GM19239 (cell line): ENCODE measurements around the gene PAPPA.

Experiments used
- DNase-seq: peaks from one replicate; pipeline ENCODE4 v3.0.0; 2011; ENCODE audit warnings: low spot score; ENCODE audit not compliant: insufficient read length
- FAIRE-seq: peaks from 2 replicates; lab custom pipeline; 2011; peaks lifted over from hg19 to GRCh38; lab: Jason Lieb, UNC

The PAPPA gene

DNA sequence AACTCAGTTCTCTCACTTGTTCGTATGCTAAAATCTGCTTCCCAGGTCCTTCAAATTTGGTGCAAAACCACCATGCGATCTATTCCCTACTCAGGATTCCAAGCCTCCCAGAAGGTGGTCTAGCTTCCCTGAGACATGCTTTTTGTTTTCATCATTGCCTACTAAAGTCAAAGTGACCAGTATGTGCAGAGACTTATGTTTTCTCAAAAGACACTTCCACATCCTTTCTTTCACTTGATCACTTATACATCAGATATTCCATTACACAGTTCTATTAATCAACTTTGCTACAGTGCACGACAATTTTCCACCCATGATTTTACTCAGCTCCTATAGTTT, 242.1 kb downstream of the PAPPA start:
- FAIRE-seq, result no peak
- no peak for DNase-seq

DNA sequence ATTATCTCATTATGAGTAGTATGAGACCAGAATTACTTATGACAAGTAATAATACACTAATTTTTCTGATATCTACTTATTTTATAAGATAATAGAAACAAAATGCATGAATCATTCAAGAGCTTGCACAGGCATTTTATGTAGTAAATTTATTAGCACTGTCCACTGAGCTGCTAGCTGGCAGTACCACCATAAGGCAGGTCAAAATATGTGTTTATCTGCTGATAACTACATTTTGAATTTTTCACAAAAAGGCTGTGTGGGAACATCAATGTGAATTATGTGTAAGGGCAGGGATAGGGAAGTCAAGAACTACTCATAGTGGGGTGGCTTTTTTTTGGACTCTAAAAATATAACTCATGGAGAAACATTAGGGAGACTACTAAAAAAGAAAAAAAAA, 249.6 kb downstream of the PAPPA start:
- DNase-seq, result no peak
- FAIRE-seq, result no peak

DNA sequence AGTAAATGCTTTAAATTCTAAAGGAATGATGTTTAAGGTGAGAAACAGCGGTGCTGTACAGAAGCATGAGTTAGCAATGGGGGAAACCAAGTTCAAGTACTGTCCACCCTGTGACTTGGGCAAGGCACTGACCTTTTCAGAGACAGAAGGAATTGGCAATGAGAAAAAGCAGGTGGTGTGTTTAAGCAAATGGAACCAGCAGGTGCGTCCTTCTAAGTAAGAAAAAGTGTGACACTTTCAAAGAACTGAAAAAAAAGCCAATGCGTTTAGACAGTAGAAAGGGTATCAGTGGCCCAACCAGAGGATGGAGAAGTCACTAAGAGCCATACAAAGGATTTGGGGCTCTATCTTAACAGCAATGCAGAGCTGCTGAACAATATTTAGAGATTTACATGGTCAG, 250.6 kb downstream of the PAPPA start:
- FAIRE-seq (no peak), DNase-seq (no peak)

DNA sequence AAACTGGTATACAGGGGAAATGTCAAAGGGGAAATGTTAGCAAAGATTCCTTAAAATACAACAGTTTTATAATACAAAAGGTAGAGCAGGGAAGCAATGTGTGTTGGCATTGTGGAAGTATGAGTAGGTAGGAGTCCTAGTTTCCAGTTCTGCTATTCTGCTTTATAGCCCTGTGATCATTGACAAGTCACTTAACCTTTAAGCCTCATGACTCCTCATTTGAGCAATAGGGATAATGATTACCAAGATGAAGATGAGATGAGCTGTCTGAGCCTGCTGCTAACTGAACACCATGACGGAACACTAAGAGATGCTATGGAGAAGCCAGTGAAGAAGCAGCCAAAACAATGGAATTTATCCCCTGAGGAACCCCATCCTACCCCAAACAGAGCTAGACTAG, 251.7 kb downstream of the PAPPA start:
- DNase-seq (no peak), FAIRE-seq (no peak)

DNA sequence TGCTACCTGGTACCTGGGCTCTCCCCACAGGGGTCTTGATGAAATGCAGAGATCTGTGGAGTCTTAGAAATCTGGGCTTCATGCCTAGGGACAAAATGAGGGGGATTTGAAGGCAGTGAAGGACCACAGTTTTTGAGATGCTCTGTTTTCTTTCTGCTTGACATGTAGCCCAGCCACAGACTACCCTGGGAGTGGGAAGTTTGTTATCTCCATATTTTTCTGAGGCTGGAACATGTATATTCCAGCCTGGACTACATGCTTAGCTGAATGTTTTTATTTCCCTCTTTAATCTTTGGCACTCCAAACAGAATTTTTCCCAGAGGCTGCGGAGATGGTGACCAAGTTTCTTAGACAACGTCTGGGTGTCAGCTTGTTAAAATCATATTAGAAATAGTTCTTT, 252.9 kb downstream of the PAPPA start:
- DNase-seq, result no peak
- no peak for FAIRE-seq

DNA sequence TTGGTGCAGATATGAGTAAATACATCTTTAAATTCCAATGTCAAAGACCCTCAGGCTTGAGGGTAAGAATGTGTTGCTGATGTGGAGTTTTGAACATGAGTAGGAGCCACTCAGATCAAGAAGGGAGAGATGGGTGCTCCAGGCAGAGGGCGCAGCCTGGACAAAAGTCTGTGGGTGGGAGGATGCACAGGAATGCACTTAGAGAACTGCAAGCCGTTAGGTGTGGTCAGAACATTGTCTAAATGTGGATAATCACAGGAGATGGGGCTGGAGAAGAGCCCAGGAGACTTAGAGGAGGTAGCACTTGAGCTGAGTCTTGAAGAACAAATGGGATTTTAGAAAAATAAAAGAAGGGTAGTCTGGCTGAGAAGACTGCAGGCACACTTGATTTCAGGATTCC, 255.5 kb downstream of the PAPPA start:
- FAIRE-seq, result no peak

DNA sequence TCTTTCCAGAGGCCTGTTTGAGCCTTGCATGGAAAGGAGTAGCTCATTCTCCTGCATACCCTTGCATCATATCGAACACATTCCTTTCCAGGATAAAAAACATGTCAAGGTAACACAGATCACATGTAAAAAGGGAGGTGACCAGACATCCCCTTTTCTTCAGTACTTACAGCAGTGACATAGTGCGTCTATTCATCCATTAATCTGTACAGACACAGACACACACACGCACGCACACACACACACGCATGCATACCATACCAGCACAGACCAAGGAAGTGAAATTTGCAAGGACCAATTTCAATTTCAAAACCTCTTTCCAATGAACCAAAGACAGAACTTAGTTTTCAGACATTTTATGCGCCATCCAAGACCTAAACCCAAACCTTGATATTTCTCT, 256.0 kb downstream of the PAPPA start:
- FAIRE-seq, result no peak
- no peak for DNase-seq

More for the DNA sequence above, 255.5 kb downstream of the PAPPA start:
- no peak for DNase-seq

DNA sequence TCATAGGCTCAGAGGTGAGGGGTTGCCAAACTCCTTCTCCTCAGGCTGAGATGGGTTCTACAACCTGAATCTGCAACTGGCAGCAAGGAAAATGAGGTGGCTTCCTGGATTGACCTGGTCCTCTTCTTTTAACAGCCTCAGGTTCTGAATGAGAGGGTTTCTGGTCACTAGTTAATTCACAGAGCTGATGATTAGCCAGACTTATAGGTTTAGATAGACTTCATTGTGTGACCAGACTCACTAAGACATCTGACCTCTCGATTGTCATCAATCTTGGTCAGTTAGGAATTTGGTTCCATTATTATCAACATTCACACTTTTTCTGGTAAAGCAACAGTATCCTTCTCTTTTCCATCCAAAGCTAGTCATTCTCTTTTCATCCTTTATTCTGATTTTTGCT, 257.9 kb downstream of the PAPPA start:
- no peak for FAIRE-seq
- DNase-seq, result no peak

DNA sequence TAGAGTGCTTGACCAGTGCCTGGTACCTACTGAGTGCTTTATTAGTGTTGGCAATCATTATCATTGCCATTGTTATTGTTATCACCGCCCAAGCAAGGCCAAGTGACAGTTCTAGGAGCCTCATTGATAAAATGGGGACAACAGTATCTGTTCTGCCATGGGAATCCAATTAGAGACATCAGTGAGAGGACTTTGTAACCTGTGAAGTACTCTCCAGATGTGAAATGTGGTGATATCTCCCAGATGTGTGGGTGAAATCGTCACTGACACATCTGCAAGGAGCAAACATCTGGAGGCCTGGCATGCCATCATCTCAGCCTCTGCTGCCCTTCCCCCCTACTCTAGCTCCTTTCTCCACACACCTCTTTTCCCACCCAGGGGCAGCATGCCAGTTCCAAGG, 260.8 kb downstream of the PAPPA start:
- FAIRE-seq, result no peak
- no peak for DNase-seq

DNA sequence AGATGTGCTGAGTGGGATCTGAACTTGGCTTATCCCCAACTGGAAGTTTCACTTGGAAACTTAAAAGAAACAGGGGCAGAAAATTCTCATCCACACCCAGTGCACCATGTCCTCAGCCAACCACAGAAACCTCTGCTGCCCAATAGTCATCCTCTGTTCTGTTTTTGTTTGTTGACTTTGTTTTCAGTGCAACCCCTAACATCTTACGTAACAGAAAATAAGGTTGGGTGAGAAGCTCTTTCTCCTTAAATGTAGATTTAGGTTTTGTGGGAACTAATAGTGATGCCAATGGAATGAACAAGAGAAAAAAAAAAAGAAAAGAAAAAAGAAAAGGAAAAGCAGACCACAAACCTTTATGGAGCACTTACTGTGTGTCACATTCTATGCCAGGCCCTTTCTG, 262.8 kb downstream of the PAPPA start:
- DNase-seq (no peak), FAIRE-seq (no peak)

DNA sequence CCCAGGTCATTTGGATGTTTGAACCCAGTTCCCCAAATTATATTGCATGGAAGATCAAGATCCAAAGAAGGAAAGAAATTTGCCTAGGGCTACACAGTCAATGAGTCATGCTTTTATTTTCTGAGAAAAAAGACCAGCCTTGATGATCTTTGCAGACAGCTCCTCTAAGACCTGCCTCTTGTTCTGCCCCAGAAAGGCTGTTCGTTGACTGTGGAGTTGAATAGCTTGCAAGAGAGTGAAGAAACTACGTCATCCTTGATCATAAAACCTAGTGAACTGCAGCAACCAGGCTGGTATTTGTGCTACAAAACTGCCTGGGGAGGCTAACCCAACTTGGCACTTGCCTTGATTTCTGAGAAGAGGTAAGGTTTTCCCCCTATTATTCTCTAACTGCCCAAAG, 263.9 kb downstream of the PAPPA start:
- DNase-seq, result no peak
- FAIRE-seq, result no peak

DNA sequence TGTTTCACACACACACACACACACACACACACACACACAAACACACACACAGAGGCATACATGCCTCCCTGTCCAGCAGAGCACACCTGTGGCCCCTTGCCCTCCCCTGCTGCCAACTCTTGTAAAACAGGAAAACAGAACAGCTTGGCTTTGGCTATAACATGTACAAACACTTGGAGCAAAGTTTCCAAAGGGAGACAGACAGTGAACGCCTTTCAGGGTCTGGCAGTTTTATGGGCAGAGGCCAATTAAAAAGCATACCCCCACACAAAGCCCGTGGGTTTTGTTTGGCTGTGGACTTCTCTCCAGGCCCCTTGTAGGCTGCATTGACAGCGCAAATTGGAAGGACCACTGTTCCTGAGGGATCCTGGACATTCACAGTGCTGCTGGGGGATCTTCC, 265.6 kb downstream of the PAPPA start:
- FAIRE-seq (no peak), DNase-seq (no peak)

DNA sequence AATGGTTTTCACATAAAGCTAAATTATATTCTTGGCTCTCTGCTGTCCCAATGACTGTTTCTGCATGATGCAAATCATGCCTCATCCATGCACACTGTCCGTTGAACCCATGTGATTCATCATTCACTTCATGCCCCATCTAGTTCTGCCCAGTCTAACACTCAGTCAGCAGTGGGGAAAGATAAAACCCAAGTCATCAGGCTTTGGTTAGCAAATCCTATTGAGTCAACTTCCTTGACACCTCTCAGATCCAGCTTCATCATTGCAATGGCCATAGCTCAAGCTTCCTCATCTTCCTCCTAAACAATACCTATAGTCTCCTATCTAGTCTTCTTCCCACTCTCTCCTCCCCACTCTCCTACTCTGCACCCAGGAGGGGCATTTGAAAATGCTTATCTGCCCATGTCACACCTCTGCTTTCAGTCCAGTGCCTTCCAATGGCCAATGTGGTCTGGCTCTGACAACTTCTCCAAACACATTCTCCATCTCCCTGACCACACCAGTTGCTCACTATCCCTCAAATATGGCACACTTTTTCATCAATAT, 267.5 kb downstream of the PAPPA start:
- FAIRE-seq (no peak), DNase-seq (no peak)

DNA sequence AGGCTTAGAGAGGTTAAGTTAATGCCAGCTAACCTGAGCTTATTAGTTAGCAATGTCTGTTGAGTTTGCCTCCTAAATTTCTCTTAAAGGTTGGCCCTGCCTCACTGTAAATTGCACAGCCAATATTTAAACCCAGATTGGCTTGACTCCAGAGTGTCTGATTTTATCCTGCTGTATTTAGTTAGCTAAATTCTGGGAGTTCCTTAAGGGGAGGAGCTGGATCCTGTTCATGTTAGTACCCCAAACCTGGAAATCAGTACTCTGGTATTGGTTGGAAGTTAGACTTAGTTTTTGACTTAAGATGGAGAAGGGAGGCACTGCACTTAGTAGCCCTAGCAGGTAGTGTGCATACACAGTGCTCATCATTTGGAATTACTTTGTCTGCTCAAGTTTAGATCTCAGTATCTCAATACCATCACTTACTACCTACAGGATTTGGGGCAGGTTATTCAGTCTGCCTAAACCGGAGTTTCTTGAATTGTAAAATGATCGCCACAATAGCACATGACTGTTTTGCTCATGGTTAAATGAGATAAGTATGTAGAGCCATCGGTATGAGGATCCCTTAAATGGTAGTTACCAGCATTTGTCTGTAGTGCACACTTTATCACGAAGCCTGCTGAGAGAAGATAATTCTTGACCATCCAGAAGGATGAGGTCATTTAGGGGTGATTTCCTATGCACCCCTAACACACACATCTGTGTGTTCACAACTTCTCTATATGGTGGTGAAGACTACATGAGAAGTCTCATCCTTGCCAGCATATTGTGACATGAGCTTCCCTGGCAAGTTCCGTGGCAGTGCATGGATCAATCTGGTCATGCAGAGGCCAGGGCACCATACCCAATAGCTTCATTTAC, 268.8 kb downstream of the PAPPA start:
- no peak for FAIRE-seq
- DNase-seq, result no peak

DNA sequence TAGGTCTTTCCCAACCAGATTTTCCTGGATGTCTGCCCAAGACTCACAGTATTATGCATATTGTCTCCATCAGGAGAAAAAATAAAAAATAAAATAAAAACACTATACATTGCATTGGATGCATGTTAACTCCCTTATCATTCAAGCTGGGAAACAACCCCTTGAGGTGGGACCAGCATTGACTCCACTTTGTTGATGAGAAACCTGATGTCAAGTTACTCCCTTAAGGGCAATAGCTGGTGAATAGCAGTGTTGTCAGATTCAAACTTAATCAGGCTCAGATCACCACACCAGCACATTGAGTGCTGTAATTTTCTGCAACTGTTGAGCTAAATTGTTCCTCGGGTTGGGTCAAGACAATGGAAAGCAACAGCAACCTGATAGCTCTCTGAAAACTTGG, 269.6 kb downstream of the PAPPA start:
- DNase-seq, result no peak

DNA sequence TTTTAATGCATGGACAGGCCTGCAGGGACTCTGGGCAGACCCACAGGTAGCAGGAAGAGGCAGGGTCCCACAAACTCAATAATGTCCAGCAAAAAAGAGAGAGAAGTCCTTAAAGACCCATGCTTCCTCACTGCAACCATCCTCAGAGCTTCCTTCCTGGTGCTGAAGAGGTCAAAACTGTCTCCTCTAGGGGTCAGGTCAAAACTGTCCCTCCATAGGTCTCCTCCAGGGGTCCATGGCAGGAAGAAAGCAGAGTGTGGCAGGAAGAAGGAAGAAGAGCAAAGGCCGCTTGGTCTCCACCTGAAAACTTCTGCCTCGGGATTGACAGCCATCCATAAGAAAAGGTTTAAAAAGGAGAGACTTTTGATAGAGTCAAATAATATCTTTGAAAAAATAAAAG, 271.7 kb downstream of the PAPPA start:
- FAIRE-seq, result no peak
- no peak for DNase-seq

More for the DNA sequence above, 269.6 kb downstream of the PAPPA start:
- no peak for FAIRE-seq

DNA sequence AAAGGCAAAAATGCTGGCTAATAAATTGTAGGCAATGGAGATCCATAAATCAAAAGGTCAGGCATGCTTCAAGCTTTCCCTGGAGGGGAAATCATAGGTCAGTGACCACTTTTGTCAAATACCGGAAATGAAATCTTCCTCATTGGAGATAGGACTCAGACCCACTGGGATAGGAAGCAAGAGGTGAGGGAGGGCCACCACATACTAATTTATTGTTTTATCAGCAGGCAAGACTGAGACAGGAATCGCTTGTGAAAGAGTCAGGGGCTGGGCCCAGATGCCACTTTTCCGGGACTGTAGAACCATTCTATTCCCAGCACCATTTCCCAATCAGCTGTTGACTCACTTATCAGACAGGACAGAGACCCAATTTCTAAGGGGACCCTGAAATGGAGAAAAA, 277.3 kb downstream of the PAPPA start:
- no peak for FAIRE-seq

DNA sequence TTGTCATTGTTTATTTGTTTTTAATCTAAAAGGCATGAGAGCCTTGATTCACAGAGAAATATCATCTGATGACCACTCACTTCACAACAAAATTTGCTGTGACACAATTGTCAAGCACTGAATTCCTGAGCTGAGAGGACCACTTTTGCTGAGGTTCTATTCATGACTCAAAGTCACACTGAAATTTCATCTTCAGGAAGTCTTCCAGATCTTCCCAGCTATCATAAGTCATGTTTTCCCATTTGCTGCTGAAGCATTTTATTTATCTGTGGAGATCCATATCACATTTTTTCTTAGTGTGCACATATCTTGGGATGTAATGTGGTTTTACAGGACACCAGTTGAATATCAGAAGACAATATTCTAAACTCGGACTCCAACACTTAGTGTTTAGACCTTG, 278.5 kb downstream of the PAPPA start:
- DNase-seq (no peak), FAIRE-seq (no peak)

More for the DNA sequence above, 277.3 kb downstream of the PAPPA start:
- no peak for DNase-seq

DNA sequence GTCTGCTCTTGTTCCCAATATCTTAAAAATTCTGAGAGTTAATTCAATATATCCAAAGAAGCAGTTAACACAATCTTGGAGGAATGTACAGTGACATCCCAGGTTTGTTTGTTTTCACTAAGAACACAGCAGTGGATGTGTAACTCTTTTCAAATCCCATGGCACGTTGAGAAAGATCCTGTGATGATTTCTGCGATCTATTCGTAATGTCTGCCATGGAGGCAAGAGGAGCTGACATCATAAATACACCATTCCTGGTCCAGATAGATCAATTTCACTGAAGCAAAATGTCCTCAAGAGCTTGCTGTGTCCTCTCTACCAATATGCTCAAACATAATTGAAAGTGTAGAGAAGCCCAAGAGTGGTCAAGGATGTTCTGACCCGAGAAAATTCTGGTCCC, 280.7 kb downstream of the PAPPA start:
- FAIRE-seq (no peak), DNase-seq (no peak)

DNA sequence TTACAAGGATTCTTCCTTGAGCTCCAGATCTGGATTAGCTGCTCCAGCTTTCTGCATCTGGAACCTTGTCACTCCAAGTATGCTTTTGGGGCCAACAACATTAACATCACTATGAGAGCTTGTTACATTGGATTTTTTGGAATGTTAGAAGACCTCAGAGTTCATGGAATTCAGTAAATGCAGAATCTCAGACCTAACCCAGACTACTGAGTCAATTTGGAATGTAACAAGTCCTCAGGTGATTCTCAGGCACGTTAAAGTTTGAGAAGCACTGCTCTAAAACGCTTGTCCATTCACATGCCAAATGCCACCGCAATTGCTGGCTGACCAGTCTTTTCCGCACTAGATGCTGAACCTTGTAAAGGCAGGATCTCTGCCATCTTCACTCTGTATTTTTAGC, 282.1 kb downstream of the PAPPA start:
- FAIRE-seq (no peak), DNase-seq (no peak)

DNA sequence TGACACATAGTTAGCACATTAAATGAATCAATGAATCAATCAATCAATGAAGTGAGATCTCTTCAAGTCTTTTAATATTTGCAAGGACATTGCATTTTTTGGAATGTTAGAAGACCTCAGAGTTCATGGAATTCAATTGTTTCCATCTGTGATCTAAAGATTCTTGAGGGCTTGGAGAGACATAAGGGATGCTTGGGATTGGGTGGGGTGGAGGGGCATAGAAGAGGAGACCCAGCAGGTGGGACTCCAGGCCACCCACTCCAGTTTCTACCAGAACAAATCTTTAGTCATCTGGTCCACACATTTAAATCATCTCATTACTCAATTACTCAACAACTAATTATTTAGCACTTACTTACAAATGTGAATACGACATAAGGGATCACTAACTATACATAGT, 282.5 kb downstream of the PAPPA start:
- FAIRE-seq (no peak), DNase-seq (no peak)
